ENCODE measurements around the gene NRXN3.

NRXN3 gene

GRCh38 chr14:79037593-79037992 is 867.4 kb downstream of the NRXN3 start:
- no peak for DNase-seq

- no peak for DNase-seq
These were observed 870.6 kb downstream of the NRXN3 start for GRCh38 chr14:79040790-79041189.

GRCh38 chr14:79043194-79043889 is 873.2 kb downstream of the NRXN3 start:
- DNase-seq: no peak

- no peak for DNase-seq
These were observed 874.9 kb downstream of the NRXN3 start for GRCh38 chr14:79044894-79045624.

GRCh38 chr14:79050787-79051727 is 880.9 kb downstream of the NRXN3 start:
- no peak for DNase-seq

- DNase-seq: no peak
These were observed 881.6 kb downstream of the NRXN3 start for GRCh38 chr14:79051742-79052141.

GRCh38 chr14:79056879-79057278 is 886.7 kb downstream of the NRXN3 start:
- DNase-seq: no peak

- no peak for DNase-seq
These were observed 887.2 kb downstream of the NRXN3 start for GRCh38 chr14:79057333-79057732.

DNA sequence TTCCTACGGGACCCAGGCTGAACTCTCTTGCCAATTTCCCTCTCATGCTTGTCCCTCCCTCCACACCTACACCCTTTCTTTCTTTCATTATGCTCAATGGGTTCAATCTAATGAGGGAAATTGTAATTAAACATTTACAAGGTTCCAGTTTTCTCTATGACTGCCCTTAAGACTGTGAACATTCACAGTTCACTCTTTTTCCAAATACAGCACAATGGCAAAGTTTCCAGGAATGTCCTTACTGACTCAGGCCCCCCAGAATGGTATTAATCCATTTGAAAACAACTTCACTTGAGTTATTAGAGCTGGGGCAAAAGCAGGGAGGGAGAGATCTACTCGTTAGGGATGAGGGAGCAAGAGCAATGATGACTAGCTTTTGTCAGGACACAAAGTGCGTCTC is 892.1 kb downstream of the NRXN3 start:
- DNase-seq: no peak

- no peak for DNase-seq
These were observed 894.0 kb downstream of the NRXN3 start for GRCh38 chr14:79064214-79064613.

DNA sequence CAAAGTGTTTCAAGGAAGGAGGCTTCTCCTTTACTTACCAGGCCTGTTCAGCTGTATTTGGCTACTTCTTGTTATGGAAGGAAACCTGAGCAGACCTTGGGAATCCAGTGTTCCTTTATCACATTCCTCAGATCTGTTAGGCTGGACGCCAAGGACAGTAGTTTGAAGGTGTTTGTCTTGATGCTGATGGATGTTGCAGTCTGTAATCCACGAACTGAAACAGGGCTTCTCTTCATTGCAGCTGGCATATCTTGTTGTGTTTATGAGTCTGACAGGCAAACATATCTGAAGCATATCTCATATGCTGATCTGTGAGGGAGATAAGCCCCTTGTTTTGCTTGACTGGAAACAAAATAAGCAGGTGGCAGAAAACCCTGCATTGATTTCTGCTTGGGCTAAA is 904.3 kb downstream of the NRXN3 start:
- DNase-seq: no peak

DNA sequence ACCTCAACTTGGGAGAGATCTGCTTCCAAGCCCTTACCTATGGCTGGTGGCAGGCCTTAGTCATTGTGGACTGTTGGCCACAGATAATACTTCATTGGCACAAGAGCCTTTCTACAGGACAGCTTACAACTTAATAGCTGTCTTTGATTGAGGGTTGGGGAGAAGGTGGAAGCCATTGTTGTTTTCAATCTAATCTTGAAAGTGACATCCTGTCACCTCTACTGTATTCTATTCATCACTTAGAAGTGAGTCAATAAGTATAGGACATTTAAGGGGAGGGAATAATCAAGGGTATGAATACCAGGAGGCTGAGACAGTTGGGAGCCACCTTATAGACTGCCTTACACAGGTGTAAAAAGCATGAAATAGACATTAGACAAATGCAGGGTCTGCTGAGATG is 906.3 kb downstream of the NRXN3 start:
- no peak for DNase-seq

- DNase-seq: no peak
These were observed 906.9 kb downstream of the NRXN3 start for GRCh38 chr14:79077096-79077495.

DNA sequence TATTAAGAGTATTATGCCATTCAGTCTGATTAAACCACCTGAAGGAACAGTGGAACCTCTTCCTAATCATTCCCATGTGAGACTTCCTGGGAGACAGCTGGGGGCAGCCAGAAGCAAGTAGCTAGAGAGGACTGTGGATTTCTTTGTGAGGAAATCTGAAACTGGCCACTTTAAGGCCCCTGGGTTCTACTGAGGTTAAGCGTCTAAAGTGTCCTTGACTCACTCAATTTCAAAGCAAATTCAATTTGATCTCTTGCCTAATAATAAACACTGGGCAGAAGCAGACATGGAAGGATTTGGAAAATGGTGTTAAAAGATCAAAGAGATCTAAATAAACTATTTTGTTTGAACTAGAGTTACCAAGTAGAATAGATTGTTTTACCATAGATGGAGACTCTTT is 909.9 kb downstream of the NRXN3 start:
- no peak for DNase-seq

DNA sequence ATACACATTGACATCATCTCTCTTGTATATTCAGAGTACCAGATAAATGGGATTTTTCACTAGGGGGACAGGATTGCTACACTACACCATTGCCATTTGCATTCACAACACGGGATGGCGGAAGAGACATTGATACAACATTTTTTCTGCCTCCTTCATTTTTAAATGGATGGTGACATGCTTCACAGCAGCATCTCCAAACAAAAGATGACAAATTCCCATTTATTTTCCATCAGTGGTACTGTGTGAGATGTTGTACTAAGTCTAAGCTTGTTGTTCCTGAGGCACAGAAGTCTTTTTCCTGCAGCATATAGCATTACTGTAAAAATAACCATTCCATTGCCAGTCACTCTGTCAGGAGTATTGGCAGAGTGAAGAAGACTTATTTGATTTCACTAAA is 912.7 kb downstream of the NRXN3 start:
- no peak for DNase-seq

- no peak for DNase-seq
These were observed 913.2 kb downstream of the NRXN3 start for GRCh38 chr14:79083356-79083755.

GRCh38 chr14:79084861-79085260 is 914.7 kb downstream of the NRXN3 start:
- no peak for DNase-seq

GRCh38 chr14:79089576-79089975 is 919.4 kb downstream of the NRXN3 start:
- DNase-seq: no peak

- no peak for DNase-seq
These were observed 920.5 kb downstream of the NRXN3 start for GRCh38 chr14:79090641-79091180.

DNA sequence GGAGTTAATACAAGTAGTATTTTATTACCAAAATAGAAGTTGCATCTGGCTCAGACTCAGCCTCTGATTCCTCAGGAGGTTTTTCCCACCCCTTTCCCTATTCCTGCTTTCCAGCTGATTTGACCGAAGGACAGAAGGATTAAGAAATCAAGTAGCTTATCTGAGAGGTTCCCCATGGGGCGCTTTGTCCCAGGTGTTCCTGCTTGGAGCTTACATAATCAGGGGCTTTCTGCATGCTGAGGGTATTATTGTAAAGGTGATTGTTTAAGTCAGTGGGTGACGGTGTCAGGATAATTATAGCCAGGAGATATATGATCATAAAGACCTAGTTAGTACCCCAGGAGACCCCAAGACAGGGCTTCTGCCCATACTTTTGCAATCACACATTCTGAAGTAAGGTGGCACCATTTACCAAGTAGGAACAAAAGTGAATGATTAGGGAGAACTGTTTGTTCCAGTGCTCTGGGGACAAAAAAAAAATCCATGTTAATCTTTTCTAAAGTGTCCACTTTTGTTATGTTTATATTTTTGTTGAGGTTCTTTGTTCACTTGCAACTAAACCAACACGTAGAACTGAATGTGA is 921.3 kb downstream of the NRXN3 start:
- no peak for DNase-seq

DNA sequence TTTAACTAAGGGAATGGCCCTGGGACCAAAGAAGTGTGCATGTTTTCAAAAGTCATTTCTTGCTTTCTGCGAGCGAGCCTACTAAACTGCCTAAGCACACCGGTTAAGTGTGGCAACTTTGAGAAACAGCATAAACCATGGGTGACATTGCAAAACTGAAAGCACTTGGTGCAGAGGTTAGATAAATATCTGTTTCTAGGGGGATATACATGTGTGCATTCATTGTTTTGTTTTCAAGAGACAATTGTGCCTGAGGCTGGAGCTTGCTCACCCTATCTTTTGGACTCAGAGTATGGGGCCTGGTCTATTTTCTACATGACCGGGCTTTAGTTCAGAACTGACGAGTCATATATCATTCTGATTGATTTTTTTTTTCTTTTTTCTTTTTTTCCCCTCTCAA is 923.4 kb downstream of the NRXN3 start:
- no peak for DNase-seq

DNA sequence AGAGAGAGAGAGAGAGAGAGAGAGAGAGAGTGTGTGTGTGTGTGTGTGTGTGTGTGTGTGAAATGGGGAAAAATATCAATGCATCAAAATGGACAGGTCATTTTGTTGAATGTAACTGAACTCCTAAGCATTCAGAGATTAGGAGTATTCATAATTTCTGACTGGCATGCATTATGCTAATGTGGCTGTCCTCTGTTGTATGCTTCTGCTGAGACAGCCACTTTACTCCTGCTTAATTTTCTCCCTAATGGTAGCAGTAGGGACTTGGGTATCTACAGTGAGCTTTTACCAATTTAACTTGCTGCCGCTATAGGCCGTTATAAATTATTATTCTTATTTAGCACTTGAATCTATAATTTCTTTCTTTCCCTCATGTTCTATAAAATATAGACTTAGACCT is 924.8 kb downstream of the NRXN3 start:
- DNase-seq: no peak

- no peak for DNase-seq
These were observed 926.6 kb downstream of the NRXN3 start for GRCh38 chr14:79096811-79097210.

All from CD4-positive, alpha-beta T cell treated with Interleukin-10 for 1 hour (primary cell).